ENCODE results near the gene KRTAP2-1. TPM values are rescaled to one million over a fixed set of nuclear protein-coding genes. Genes with fewer than 3 reads are reported as not detected.
"Not testable (repeated sequence)": the region's sequence is repeated elsewhere in the genome, so short reads cannot be mapped to it uniquely, and the experiment has no call there.

KRTAP2-1 gene
- total RNA-seq (not detected), polyA plus RNA-seq (not detected)

- H3K36me3 Mint-ChIP-seq; H3K4me3 ChIP-seq (ENCODE audit: low read length in 2 of 2); CTCF ChIA-PET (ENCODE audit: partially characterized antibody); H3K4me3 Mint-ChIP-seq; H3K4me1 Mint-ChIP-seq; POLR2A ChIA-PET (ENCODE audit: partially characterized antibody); DNase-seq; intact Hi-C loops (cut with micrococcal nuclease); H3K27ac Mint-ChIP-seq; H3K27me3 ChIP-seq (ENCODE audit: insufficient read depth, low read length); H3K4me1 ChIP-seq (ENCODE audit: insufficient read depth, low read length); H3K36me3 ChIP-seq (ENCODE audit: insufficient read depth, low read length); H3K9me3 ChIP-seq (ENCODE audit: control insufficient read depth in 1 of 2, low read length in 2 of 2); H3K27ac ChIP-seq (ENCODE audit: low read depth, low read length): not testable (repeated sequence)
- H3K27me3 Mint-ChIP-seq, result peaks cover 21 to 28% of the 10 kb centered on the region in 2 donors
- H3K9me3 Mint-ChIP-seq, result peaks cover 0 to 21% (median 9%) of the 10 kb centered on the region in 8 donors
Measured at GRCh38 chr17:41046735-41047465, at the start of gene KRTAP2-1. TSS of gene KRTAP2-1 (minus strand) at chr17:41047316. CDS start at chr17:41047267, 49 bp downstream.

GRCh38 chr17:41096055-41096454 lies 48.9 kb upstream of the KRTAP2-1 start:
- Histone ChIP-seq H3K4me3 (ENCODE audit: low read length in 2 of 2) (no peak overlapping the region), H3K4me1 (ENCODE audit: insufficient read depth, low read length) (no peaks in the 10 kb centered on the region), H3K9me3 (ENCODE audit: control insufficient read depth in 1 of 2, low read length in 2 of 2) (no peaks in the 10 kb centered on the region), H3K27ac (ENCODE audit: low read depth, low read length) (no peak overlapping the region), H3K36me3 (ENCODE audit: insufficient read depth, low read length) (no peaks in the 10 kb centered on the region), H3K27me3 (ENCODE audit: insufficient read depth, low read length) (no peaks in the 10 kb centered on the region)
- Mint-ChIP-seq H3K27me3 (peaks cover 15 to 16% of the 10 kb centered on the region in 2 donors), H3K4me3 (no peak overlapping the region), H3K4me1 (peaks cover 0 to 10% (median 5%) of the 10 kb centered on the region in 4 donors), H3K36me3 (no peaks in the 10 kb centered on the region), H3K9me3 (peaks cover 0 to 10% (median 4%) of the 10 kb centered on the region in 8 donors), H3K27ac (no peak overlapping the region)
- intact Hi-C loops (cut with micrococcal nuclease), result no loop called here
- ChIA-PET POLR2A (ENCODE audit: partially characterized antibody) (no interaction called here), CTCF (ENCODE audit: partially characterized antibody) (no interaction called here)
- no peak for DNase-seq

GRCh38 chr17:41088760-41089352 lies 41.7 kb upstream of the KRTAP2-1 start:
- H3K4me3 ChIP-seq (ENCODE audit: low read length in 2 of 2); CTCF ChIA-PET (ENCODE audit: partially characterized antibody); intact Hi-C loops (cut with micrococcal nuclease); DNase-seq; H3K4me1 Mint-ChIP-seq; H3K4me3 Mint-ChIP-seq; H3K27ac ChIP-seq (ENCODE audit: low read depth, low read length); H3K9me3 ChIP-seq (ENCODE audit: control insufficient read depth in 1 of 2, low read length in 2 of 2); H3K4me1 ChIP-seq (ENCODE audit: insufficient read depth, low read length); H3K36me3 Mint-ChIP-seq; H3K27me3 ChIP-seq (ENCODE audit: insufficient read depth, low read length); POLR2A ChIA-PET (ENCODE audit: partially characterized antibody); H3K36me3 ChIP-seq (ENCODE audit: insufficient read depth, low read length): not testable (repeated sequence)
- Mint-ChIP-seq H3K27me3 (peaks cover 7 to 11% of the 10 kb centered on the region in 2 donors), H3K9me3 (peaks cover 0 to 10% (median 5%) of the 10 kb centered on the region in 8 donors), H3K27ac (peak overlapping the region in 1 of 7 donors; percentile 25)

GRCh38 chr17:41084100-41084856 lies 37.2 kb upstream of the KRTAP2-1 start, which contains the start of gene KRTAP4-7:
TSS of gene KRTAP4-7 (plus strand) at chr17:41084150. CDS start at chr17:41084207, 57 bp downstream.
- H3K4me3 ChIP-seq (ENCODE audit: low read length in 2 of 2); H3K36me3 ChIP-seq (ENCODE audit: insufficient read depth, low read length); H3K4me1 ChIP-seq (ENCODE audit: insufficient read depth, low read length); H3K27me3 ChIP-seq (ENCODE audit: insufficient read depth, low read length); H3K4me1 Mint-ChIP-seq; H3K9me3 Mint-ChIP-seq; DNase-seq; H3K9me3 ChIP-seq (ENCODE audit: control insufficient read depth in 1 of 2, low read length in 2 of 2); H3K27ac ChIP-seq (ENCODE audit: low read depth, low read length); H3K36me3 Mint-ChIP-seq; H3K4me3 Mint-ChIP-seq; intact Hi-C loops (cut with micrococcal nuclease); POLR2A ChIA-PET (ENCODE audit: partially characterized antibody): not testable (repeated sequence)
- Mint-ChIP-seq H3K27ac (peak within 1 kb of the TSS in 1 of 7 donors; percentile 65), H3K27me3 (peaks cover 7 to 12% of the 10 kb centered on the region in 2 donors)
- CTCF ChIA-PET (ENCODE audit: partially characterized antibody), result interaction anchor here (1.0 kb wide), 1 partner anchor 564 kb away, joined by 4 read pairs; no protein-coding TSS in a partner anchor

- H3K27ac ChIP-seq (ENCODE audit: low read depth, low read length); H3K36me3 ChIP-seq (ENCODE audit: insufficient read depth, low read length); POLR2A ChIA-PET (ENCODE audit: partially characterized antibody); H3K27me3 ChIP-seq (ENCODE audit: insufficient read depth, low read length); H3K27ac Mint-ChIP-seq; DNase-seq; H3K27me3 Mint-ChIP-seq; H3K4me3 Mint-ChIP-seq; intact Hi-C loops (cut with micrococcal nuclease); H3K4me1 ChIP-seq (ENCODE audit: insufficient read depth, low read length); H3K36me3 Mint-ChIP-seq; CTCF ChIA-PET (ENCODE audit: partially characterized antibody); H3K4me3 ChIP-seq (ENCODE audit: low read length in 2 of 2); H3K4me1 Mint-ChIP-seq; H3K9me3 ChIP-seq (ENCODE audit: control insufficient read depth in 1 of 2, low read length in 2 of 2); H3K9me3 Mint-ChIP-seq: not testable (repeated sequence)
Measured at GRCh38 chr17:41083427-41083826, 36.3 kb upstream of the KRTAP2-1 start.

GRCh38 chr17:41082626-41083025 lies 35.5 kb upstream of the KRTAP2-1 start:
- H3K9me3 Mint-ChIP-seq, result peaks cover 0 to 2% (median 0%) of the 10 kb centered on the region in 8 donors
- H3K27ac Mint-ChIP-seq, result no peak overlapping the region
- no peak overlapping the region for H3K27ac ChIP-seq (ENCODE audit: low read depth, low read length)
- DNase-seq, result no peak
- H3K4me3 Mint-ChIP-seq, result no peak overlapping the region
- H3K36me3 ChIP-seq (ENCODE audit: insufficient read depth, low read length), result no peaks in the 10 kb centered on the region
- no peaks in the 10 kb centered on the region for H3K4me1 Mint-ChIP-seq
- peaks cover 7 to 10% of the 10 kb centered on the region in 2 donors for H3K27me3 Mint-ChIP-seq
- intact Hi-C loops (cut with micrococcal nuclease), result no loop called here
- no peaks in the 10 kb centered on the region for H3K4me1 ChIP-seq (ENCODE audit: insufficient read depth, low read length)
- no peaks in the 10 kb centered on the region for H3K36me3 Mint-ChIP-seq
- H3K9me3 ChIP-seq (ENCODE audit: control insufficient read depth in 1 of 2, low read length in 2 of 2), result no peaks in the 10 kb centered on the region
- ChIA-PET CTCF (ENCODE audit: partially characterized antibody) (no interaction called here), POLR2A (ENCODE audit: partially characterized antibody) (no interaction called here)
- H3K4me3 ChIP-seq (ENCODE audit: low read length in 2 of 2), result no peak overlapping the region
- no peaks in the 10 kb centered on the region for H3K27me3 ChIP-seq (ENCODE audit: insufficient read depth, low read length)

GRCh38 chr17:41076788-41077187 lies 29.7 kb upstream of the KRTAP2-1 start:
- H3K36me3 ChIP-seq (ENCODE audit: insufficient read depth, low read length), result no peaks in the 10 kb centered on the region
- ChIA-PET CTCF (ENCODE audit: partially characterized antibody) (interaction anchor here (1.2 kb wide), 1 partner anchor 246 kb away, joined by 4 read pairs; no protein-coding TSS in a partner anchor), POLR2A (ENCODE audit: partially characterized antibody) (no interaction called here)
- no peaks in the 10 kb centered on the region for H3K4me1 Mint-ChIP-seq
- H3K9me3 ChIP-seq (ENCODE audit: control insufficient read depth in 1 of 2, low read length in 2 of 2), result no peaks in the 10 kb centered on the region
- H3K4me1 ChIP-seq (ENCODE audit: insufficient read depth, low read length), result no peaks in the 10 kb centered on the region
- no peak overlapping the region for H3K4me3 Mint-ChIP-seq
- intact Hi-C loops (cut with micrococcal nuclease), result no loop called here
- H3K36me3 Mint-ChIP-seq, result no peaks in the 10 kb centered on the region
- peaks cover 0 to 3% (median 0%) of the 10 kb centered on the region in 8 donors for H3K9me3 Mint-ChIP-seq
- H3K27ac ChIP-seq (ENCODE audit: low read depth, low read length), result no peak overlapping the region
- peaks cover 6 to 12% of the 10 kb centered on the region in 2 donors for H3K27me3 Mint-ChIP-seq
- H3K27me3 ChIP-seq (ENCODE audit: insufficient read depth, low read length), result peaks cover 3% of the 10 kb centered on the region
- H3K4me3 ChIP-seq (ENCODE audit: low read length in 2 of 2), result no peak overlapping the region
- no peak for DNase-seq
- no peak overlapping the region for H3K27ac Mint-ChIP-seq

All from CD4-positive, alpha-beta memory T cell (primary cell).